Retinal pigment epithelial cell (primary cell): Measurements from ENCODE around the gene PPARD.

Source experiments
- DNase-seq: peaks from one replicate; pipeline ENCODE4 v3.0.0-alpha.2; 2010; ENCODE audit warnings: low read depth
- H3K4me3 ChIP-seq: 2 replicates; pipeline ENCODE4 v1.5.1; 2011; ENCODE audit warnings: mild to moderate bottlenecking, low read length, control low read depth, moderate library complexity
- CTCF ChIP-seq: conservative IDR thresholded peaks from 2 replicates; pipeline ENCODE4 v1.5.1; 2011; ENCODE audit warnings: low read depth, low read length, control low read depth, inconsistent platforms

Gene PPARD

GRCh38 chr6:35413911-35414310 lies 71.6 kb downstream of the PPARD start:
- no peak overlapping the region for H3K4me3 ChIP-seq

DNA sequence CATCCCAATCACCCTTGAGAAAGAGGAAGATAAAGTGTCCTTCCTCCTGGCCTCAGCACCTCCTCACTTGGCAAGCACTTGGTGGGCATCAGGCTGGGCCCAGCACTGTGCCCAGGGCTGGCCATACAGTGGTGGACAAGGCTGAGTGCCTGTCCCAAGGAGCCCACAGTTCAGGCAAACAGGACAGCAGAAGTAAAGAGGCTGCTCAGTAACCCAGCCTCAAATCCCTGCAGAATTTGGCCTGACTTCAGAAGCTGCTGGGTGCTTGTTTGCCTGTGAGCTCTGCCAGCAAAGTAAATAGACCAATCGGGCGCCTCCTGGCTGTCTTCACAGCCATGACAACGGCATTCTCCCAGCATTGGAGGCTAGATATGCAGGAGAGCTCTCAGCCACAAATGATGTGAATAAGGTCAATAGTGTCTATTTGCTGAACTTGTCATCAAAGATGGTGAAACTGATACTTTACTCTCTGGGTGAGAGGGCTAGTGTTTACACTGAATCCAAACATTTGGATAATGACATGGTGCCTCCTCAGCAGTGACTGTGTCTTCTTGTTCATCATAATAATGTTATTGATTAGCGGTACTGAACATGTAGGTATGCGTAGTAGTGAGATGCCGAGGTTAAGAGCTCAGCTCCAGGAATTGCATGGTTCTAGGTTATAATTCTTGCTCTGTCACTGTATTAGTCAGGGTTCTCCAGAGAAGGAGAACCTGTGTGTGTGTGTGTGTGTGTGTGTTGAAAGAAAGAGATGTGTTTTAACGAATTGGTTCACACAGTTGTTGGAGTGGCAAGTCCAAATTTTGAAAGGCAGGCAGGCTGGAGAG lies 72.9 kb downstream of the PPARD start:
- peak; percentile 68 for TF ChIP-seq CTCF
- no peak overlapping the region for H3K4me3 ChIP-seq
- peak; percentile 67 for DNase-seq

More at GRCh38 chr6:35413911-35414310, 71.6 kb downstream of the PPARD start:
- DNase-seq, result no peak
- no peak for TF ChIP-seq CTCF

GRCh38 chr6:35417979-35418661 lies 75.8 kb downstream of the PPARD start:
- no peak overlapping the region for H3K4me3 ChIP-seq
- no peak for TF ChIP-seq CTCF
- no peak for DNase-seq

GRCh38 chr6:35419417-35419816 lies 77.1 kb downstream of the PPARD start:
- no peak for DNase-seq
- peak; percentile 32 for TF ChIP-seq CTCF
- no peak overlapping the region for H3K4me3 ChIP-seq

- TF ChIP-seq CTCF, result no peak
- DNase-seq, result no peak
- no peak overlapping the region for H3K4me3 ChIP-seq
Measured at GRCh38 chr6:35419961-35420360, 77.6 kb downstream of the PPARD start.

GRCh38 chr6:35425284-35425683 lies 82.9 kb downstream of the PPARD start:
- no peak overlapping the region for H3K4me3 ChIP-seq
- no peak for TF ChIP-seq CTCF
- DNase-seq, result peak; percentile 98

DNA sequence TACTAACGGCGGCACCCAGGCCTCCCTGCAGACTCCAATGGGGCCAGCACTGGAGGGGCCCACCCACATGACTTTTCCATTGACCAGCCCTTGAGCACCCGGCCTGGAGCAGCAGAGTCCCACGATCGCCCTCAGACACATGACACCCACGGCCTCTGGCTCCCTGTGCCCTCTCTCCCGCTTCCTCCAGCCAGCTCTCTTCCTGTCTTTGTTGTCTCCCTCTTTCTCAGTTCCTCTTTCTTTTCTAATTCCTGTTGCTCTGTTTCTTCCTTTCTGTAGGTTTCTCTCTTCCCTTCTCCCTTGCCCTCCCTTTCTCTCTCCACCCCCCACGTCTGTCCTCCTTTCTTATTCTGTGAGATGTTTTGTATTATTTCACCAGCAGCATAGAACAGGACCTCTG lies 83.7 kb downstream of the PPARD start:
- no peak overlapping the region for H3K4me3 ChIP-seq

More for the DNA sequence above, 83.7 kb downstream of the PPARD start:
- no peak for DNase-seq
- no peak for TF ChIP-seq CTCF
